Activated CD8-positive, alpha-beta memory T cell treated with anti-CD3 and anti-CD28 coated beads for 36 hours (primary cell): ENCODE data around the gene NPTX2. TPM values are rescaled to one million over a fixed set of nuclear protein-coding genes. Genes with fewer than 3 reads are reported as not detected.
"Not testable (repeated sequence)": the region's sequence is repeated elsewhere in the genome, so short reads cannot be mapped to it uniquely, and the experiment has no call there.

Source experiments
- CTCF ChIA-PET: fragments of 350-600 bp; sonication (Branson Sonifier 250); formaldehyde crosslinking; loops from one replicate; lab custom pipeline; 2021; ENCODE audit warnings: antibody characterized with exemption; lab: Charles Lee
- POLR2A ChIA-PET: fragments of 350-600 bp; sonication (Branson Sonifier 250); formaldehyde crosslinking; loops from one replicate; lab custom pipeline; 2021; ENCODE audit warnings: antibody characterized with exemption; lab: Charles Lee
- total RNA-seq, 2 experiments: library from RNA; stranded (reverse); gene quantifications; one replicate each; pipeline ENCODE4 v1.2.3, GENCODE V29; 2021

NPTX2 gene
- total RNA-seq: under 1 TPM; 0.13 to 0.23 TPM

GRCh38 chr7:98617051-98617959, at the start of gene NPTX2:
NPTX2 (plus strand) TSS chr7:98617285; CDS start chr7:98617462, 177 bp downstream.
- CTCF ChIA-PET: no interaction called here
- POLR2A ChIA-PET: no interaction called here

GRCh38 chr7:98567991-98568390, 49.1 kb upstream of the NPTX2 start:
- CTCF ChIA-PET: no interaction called here
- POLR2A ChIA-PET: no interaction called here

GRCh38 chr7:98568891-98569290, 48.2 kb upstream of the NPTX2 start:
- CTCF ChIA-PET: no interaction called here
- POLR2A ChIA-PET: no interaction called here

GRCh38 chr7:98569691-98570337, 47.3 kb upstream of the NPTX2 start:
- ChIA-PET POLR2A (no interaction called here), CTCF (no interaction called here)

- ChIA-PET POLR2A (no interaction called here), CTCF (no interaction called here)
Measured at GRCh38 chr7:98571006-98571405, 46.1 kb upstream of the NPTX2 start.

GRCh38 chr7:98571986-98572385, 45.1 kb upstream of the NPTX2 start:
- CTCF ChIA-PET: no interaction called here
- POLR2A ChIA-PET: no interaction called here

- POLR2A ChIA-PET, CTCF ChIA-PET: not testable (repeated sequence)
Measured at GRCh38 chr7:98572716-98573115, 44.4 kb upstream of the NPTX2 start.

- ChIA-PET POLR2A (no interaction called here), CTCF (interaction anchor here (0.7 kb wide), 1 partner anchor 12 kb away, joined by 3 read pairs; no protein-coding TSS in a partner anchor)
Measured at GRCh38 chr7:98573816-98574215, 43.3 kb upstream of the NPTX2 start.

- ChIA-PET CTCF (no interaction called here), POLR2A (no interaction called here)
Measured at GRCh38 chr7:98575878-98576277, 41.2 kb upstream of the NPTX2 start.

- ChIA-PET POLR2A (no interaction called here), CTCF (no interaction called here)
Measured at GRCh38 chr7:98584830-98585229, 32.3 kb upstream of the NPTX2 start.

- CTCF ChIA-PET: no interaction called here
- POLR2A ChIA-PET: no interaction called here
Measured at GRCh38 chr7:98591926-98592325, 25.2 kb upstream of the NPTX2 start.

GRCh38 chr7:98594348-98594747, 22.7 kb upstream of the NPTX2 start:
- ChIA-PET CTCF (no interaction called here), POLR2A (no interaction called here)

- CTCF ChIA-PET: no interaction called here
- POLR2A ChIA-PET: no interaction called here
Measured at GRCh38 chr7:98594787-98595186, 22.3 kb upstream of the NPTX2 start.

- ChIA-PET POLR2A (no interaction called here), CTCF (no interaction called here)
Measured at GRCh38 chr7:98598846-98599615, 18.1 kb upstream of the NPTX2 start.

- POLR2A ChIA-PET: no interaction called here
- CTCF ChIA-PET: interaction anchor here (0.6 kb wide), 1 partner anchor 9 kb away, joined by 6 read pairs; no protein-coding TSS in a partner anchor
Measured at GRCh38 chr7:98599886-98600285, 17.2 kb upstream of the NPTX2 start.

GRCh38 chr7:98602755-98603398, 14.2 kb upstream of the NPTX2 start:
- ChIA-PET POLR2A (no interaction called here), CTCF (no interaction called here)

GRCh38 chr7:98603399-98603788, 13.7 kb upstream of the NPTX2 start:
- ChIA-PET POLR2A (no interaction called here), CTCF (no interaction called here)

- CTCF ChIA-PET: no interaction called here
- POLR2A ChIA-PET: no interaction called here
Measured at GRCh38 chr7:98613601-98614425, 3.3 kb upstream of the NPTX2 start.
